Pancreas (tissue), 10 donors: ENCODE measurements around the gene PPOX. TPM values are rescaled to one million over a fixed set of nuclear protein-coding genes. Genes with fewer than 3 reads are reported as not detected.
A peak's percentile ranks its signal among the peaks of the same experiment; 100 is the strongest.

Source experiments
- ATAC-seq, 4 donors: fragments of 200-7000 bp; cut with Tn5 transposase; one replicate each; pipeline versions ENCODE4 v1.8.0 to v1.9.1; 2020; ENCODE audit warnings: mild to moderate bottlenecking in 4 of 4, moderate library complexity in 4 of 4
- DNase-seq, 6 donors: peaks; one replicate each; pipeline ENCODE4 v3.0.0-alpha.2; 2020
- FAIRE-seq: peaks from 2 replicates; lab custom pipeline; 2012; peaks lifted over from hg19 to GRCh38; lab: Jason Lieb, UNC
- H3K27ac ChIP-seq, 4 donors: fragments of 200-600 bp; sonication (generic); 1 replicate in 3 of 4; 2 replicates in 1 of 4; pipeline versions ENCODE4 v1.5.0 to v1.8.0; 2020
- H3K27me3 ChIP-seq, 4 donors: fragments of 200-600 bp; one replicate each; pipeline ENCODE4 v1.8.0; 2021
- H3K36me3 ChIP-seq, 3 donors: fragments of 200-600 bp; sonication (generic) in 1 of 3; one replicate each; pipeline versions ENCODE4 v1.5.0 to v1.8.0; 2020 to 2021
- H3K4me1 ChIP-seq, 3 donors: fragments of 200-600 bp; one replicate each; pipeline ENCODE4 v1.8.0; 2021
- H3K4me3 ChIP-seq, 4 donors: fragments of 200-600 bp; sonication (generic) in 2 of 4; one replicate each; pipeline versions ENCODE4 v1.5.0 to v1.8.0; 2020 to 2021
- H3K9me3 ChIP-seq, 4 donors: fragments of 200-600 bp; one replicate each; pipeline ENCODE4 v1.8.0; 2021
- CTCF ChIP-seq, 4 donors: fragments of 200-600 bp; sonication (generic) in 3 of 4; IDR thresholded peaks; one replicate each; pipeline versions ENCODE4 v1.5.0 to v1.8.0; 2021; ENCODE audit warnings: antibody characterized with exemption in 4 of 4
- WGBS, 2 donors: extraction: QIAGEN DNeasy Blood & Tissue Kit; methylation state at CpG; one replicate each; pipeline ENCODE4 v1.1.7; 2013; 5-methylcytosine and 5-hydroxymethylcytosine counted together
- intact Hi-C, 3 donors: fragments of 100-400 bp; cut with DNase I; formaldehyde crosslinking; loops; one replicate each; pipeline versions ENCODE4 v1.11.1 to v1.14.2; 2022
- polyA plus RNA-seq, 2 donors: library from polyadenylated mRNA; stranded (reverse); fragments of 200-250 nt; gene quantifications; one replicate each; pipeline ENCODE4 v1.2.3, GENCODE V29; 2013
- total RNA-seq, 6 donors: library from RNA; stranded (reverse); fragmentation: NEBNext Ultra II Directional in 4 of 6; extraction: Animal tissue kit (Norgen Biotek cat#: 25700) in 4 of 6; gene quantifications; one replicate each; pipeline versions ENCODE4 v1.2.1 to v1.2.4, GENCODE V29; 2021 to 2023
- donor health status: healthy with polysubstance abuse.
- donor health status: DM: no; HTN: no; CAD: no; lungs with moderate emphysema.
- donor health status: DM: no; HTN: no; CAD: no.
- donor health status: control.
- donor health status: control.
- donor health status: Bipolar disorder and iron deficiency.
- donor health status: DM: yes; HTN: yes; CAD: no.
- donor health status: DM: no; HTN: no; CAD: no.
- donor health status: DM: no; HTN: no; CAD: no.
- donor health status: DM: yes; HTN: yes; CAD: no.

The PPOX gene
- total and polyA plus RNA-seq, 8 donors: 7.4 to 56.4 (median 13.1) TPM

GRCh38 chr1:161192476-161193465, 26.5 kb downstream of the PPOX start:
- peak in 3 of 6 donors; percentile 41 to 66 (median 57) for DNase-seq
- H3K4me3 ChIP-seq: no peak overlapping the region
- WGBS, 2 donors: 46 to 48% methylated on average over 15 of the region's 15 CpGs
- H3K36me3 ChIP-seq: no peaks in the 10 kb centered on the region
- H3K9me3 ChIP-seq: no peaks in the 10 kb centered on the region
- no peaks in the 10 kb centered on the region for H3K27me3 ChIP-seq
- intact Hi-C loops: loop anchor here in 2 of 3 donors (5.0 to 10.0 kb wide), 2 partner anchors 182 to 190 kb away; no protein-coding TSS in a partner anchor
- FAIRE-seq: no peak
- no peaks in the 10 kb centered on the region for H3K4me1 ChIP-seq
- ATAC-seq: peak; percentile 73 to 89 (median 82)
- H3K27ac ChIP-seq: no peak overlapping the region
- peak; percentile 61 to 88 (median 76) for TF ChIP-seq CTCF (IDR thresholded peaks at IDR 0.05)

DNA sequence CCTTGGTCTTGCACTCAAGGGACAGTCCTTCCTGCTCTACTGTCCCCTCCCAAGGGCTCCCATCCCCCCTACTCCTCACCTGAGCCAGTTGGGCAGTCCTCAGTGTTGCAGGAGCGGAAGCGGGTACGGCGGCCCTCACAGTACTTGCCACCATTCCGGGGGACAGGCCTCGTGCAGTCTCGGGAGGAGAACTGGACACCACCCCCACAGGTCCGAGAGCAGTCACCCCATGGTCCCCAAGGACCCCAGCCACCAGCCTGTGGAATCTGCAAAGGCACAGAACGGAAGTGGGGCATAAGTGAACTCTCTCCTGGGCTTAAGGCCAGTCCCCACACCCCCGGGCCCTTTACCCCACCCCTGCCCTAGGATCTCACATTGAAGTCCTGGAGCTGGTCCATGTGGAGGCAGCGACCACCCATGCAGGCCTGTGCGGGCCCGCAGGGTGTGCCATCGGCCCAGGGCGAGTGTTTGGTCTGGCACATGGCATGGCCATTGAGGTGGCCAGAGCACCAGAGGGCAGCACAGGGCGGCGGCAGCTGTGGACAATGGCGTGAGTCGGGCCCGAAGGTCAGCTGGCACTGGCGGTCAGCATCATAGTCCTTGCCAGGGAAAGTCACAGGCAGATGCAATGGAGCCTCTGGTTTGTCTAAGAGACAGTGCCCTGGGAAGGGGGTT, 27.5 kb downstream of the PPOX start:
- WGBS, 2 donors: 61 to 63% methylated on average over 21 of the region's 21 CpGs
- ATAC-seq: peak in 2 of 4 donors; percentile 4 to 7
- intact Hi-C loops: loop anchor here in 2 of 3 donors (5.0 to 10.0 kb wide), 2 partner anchors 181 to 189 kb away; no protein-coding TSS in a partner anchor
- Histone ChIP-seq H3K27ac (no peak overlapping the region), H3K36me3 (no peaks in the 10 kb centered on the region), H3K27me3 (no peaks in the 10 kb centered on the region), H3K9me3 (no peaks in the 10 kb centered on the region), H3K4me3 (no peak overlapping the region), H3K4me1 (no peaks in the 10 kb centered on the region)
- TF ChIP-seq CTCF (IDR thresholded peaks at IDR 0.05): no peak
- DNase-seq: no peak
- FAIRE-seq: no peak

- DNase-seq: no peak
- Histone ChIP-seq H3K36me3 (no peaks in the 10 kb centered on the region), H3K9me3 (no peaks in the 10 kb centered on the region), H3K27me3 (no peaks in the 10 kb centered on the region), H3K27ac (no peak overlapping the region), H3K4me1 (no peaks in the 10 kb centered on the region), H3K4me3 (no peak overlapping the region)
- FAIRE-seq: no peak
- WGBS, 2 donors: 67 to 74% methylated on average over 4 of the region's 4 CpGs
- ATAC-seq: peak in 1 of 4 donors; percentile 20
- intact Hi-C loops: loop anchor here in 1 of 3 donors (10.0 kb wide), 1 partner anchor 180 kb away; no protein-coding TSS in a partner anchor
- TF ChIP-seq CTCF (IDR thresholded peaks at IDR 0.05): no peak
These were observed 28.9 kb downstream of the PPOX start for GRCh38 chr1:161195171-161195570.

- DNase-seq: no peak
- WGBS, 2 donors: 87 to 91% methylated on average over 7 of the region's 7 CpGs
- intact Hi-C loops: loop anchor here in 1 of 3 donors (10.0 kb wide), 1 partner anchor 179 kb away; no protein-coding TSS in a partner anchor
- Histone ChIP-seq H3K4me1 (peaks cover 0 to 2% (median 2%) of the 10 kb centered on the region in 3 donors), H3K4me3 (peak overlapping the region in 1 of 4 donors; percentile 32), H3K27ac (no peak overlapping the region), H3K9me3 (no peaks in the 10 kb centered on the region), H3K36me3 (no peaks in the 10 kb centered on the region), H3K27me3 (no peaks in the 10 kb centered on the region)
- TF ChIP-seq CTCF (IDR thresholded peaks at IDR 0.05): no peak
- no peak for FAIRE-seq
- ATAC-seq: no peak
These were observed 29.9 kb downstream of the PPOX start for GRCh38 chr1:161196111-161196510.
